ENCODE data around the gene USP10.

DNA sequence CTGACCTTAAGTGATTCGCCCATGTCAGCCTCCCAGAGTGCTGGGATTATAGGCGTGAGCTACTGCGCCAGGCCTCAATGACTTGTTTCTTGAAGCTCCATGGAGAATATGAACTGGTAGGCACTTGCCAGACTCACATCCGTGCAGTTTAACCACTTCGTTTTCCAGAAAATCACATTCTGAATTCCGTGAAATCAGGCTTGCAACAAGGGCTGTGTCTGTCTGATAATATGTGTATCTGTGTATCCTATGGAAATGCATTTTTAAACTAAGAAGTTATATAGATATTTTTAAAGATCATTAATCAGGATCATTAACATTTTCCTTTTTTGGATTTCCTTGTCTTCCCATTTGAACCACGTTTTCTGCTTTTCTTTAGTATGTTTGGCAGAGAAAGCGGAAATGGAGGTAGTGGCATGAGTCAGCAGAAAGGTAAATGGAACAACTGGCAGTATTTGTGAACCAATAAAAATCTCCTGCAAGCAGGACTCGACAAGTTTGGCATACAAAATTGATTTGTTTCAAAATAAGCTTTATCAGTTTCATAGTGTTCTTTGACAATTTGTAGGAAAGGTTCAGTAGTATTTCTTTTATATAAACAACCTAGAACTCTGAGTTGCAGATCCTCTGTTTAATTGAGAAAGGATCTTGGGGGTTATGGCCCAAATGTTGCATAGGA lies 33.0 kb downstream of the USP10 start:
- TF ChIP-seq GATA2 (IDR thresholded peaks at IDR 0.05; ENCODE audit: low read depth, low read length) (no peak), GATA3 (IDR thresholded peaks at IDR 0.05; ENCODE audit: low read depth, low read length) (no peak)
